ENCODE results near the gene NLK. TPM values are rescaled to one million over a fixed set of nuclear protein-coding genes. Genes with fewer than 3 reads are reported as not detected.
"Not testable (repeated sequence)": the region's sequence is repeated elsewhere in the genome, so short reads cannot be mapped to it uniquely, and the experiment has no call there.

NLK gene
- total and polyA plus RNA-seq, 10 of the 15 experiments (the other 5 are each of a cell fraction or from before 2014, with no cell fraction given): 5.0 to 22.9 (median 15.0) TPM

DNA sequence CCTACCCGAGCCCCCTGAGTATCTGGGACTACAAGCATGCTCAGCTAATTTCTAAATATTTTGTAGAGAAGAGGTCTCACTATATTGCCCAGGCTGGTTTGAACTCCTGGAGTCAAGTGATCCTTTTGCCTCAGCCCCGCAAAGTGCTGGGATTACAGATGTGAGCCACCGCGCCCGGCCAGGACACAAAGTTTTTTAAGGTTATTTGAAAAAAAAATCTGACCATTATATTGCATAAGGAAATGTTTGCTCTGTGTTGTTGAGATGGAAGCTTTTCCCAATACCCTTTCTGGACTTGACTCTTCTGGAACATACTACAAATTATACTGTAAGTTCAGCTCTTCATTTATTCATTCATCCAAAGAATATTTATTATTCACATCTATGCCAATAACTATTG, 143.2 kb downstream of the NLK start (continued):
- TF ChIP-seq, protein P1, sequence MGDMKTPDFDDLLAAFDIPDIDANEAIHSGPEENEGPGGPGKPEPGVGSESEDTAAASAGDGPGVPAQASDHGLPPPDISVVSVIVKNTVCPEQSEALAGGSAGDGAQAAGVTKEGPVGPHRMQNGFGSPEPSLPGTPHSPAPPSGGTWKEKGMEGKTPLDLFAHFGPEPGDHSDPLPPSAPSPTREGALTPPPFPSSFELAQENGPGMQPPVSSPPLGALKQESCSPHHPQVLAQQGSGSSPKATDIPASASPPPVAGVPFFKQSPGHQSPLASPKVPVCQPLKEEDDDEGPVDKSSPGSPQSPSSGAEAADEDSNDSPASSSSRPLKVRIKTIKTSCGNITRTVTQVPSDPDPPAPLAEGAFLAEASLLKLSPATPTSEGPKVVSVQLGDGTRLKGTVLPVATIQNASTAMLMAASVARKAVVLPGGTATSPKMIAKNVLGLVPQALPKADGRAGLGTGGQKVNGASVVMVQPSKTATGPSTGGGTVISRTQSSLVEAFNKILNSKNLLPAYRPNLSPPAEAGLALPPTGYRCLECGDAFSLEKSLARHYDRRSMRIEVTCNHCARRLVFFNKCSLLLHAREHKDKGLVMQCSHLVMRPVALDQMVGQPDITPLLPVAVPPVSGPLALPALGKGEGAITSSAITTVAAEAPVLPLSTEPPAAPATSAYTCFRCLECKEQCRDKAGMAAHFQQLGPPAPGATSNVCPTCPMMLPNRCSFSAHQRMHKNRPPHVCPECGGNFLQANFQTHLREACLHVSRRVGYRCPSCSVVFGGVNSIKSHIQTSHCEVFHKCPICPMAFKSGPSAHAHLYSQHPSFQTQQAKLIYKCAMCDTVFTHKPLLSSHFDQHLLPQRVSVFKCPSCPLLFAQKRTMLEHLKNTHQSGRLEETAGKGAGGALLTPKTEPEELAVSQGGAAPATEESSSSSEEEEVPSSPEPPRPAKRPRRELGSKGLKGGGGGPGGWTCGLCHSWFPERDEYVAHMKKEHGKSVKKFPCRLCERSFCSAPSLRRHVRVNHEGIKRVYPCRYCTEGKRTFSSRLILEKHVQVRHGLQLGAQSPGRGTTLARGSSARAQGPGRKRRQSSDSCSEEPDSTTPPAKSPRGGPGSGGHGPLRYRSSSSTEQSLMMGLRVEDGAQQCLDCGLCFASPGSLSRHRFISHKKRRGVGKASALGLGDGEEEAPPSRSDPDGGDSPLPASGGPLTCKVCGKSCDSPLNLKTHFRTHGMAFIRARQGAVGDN (IDR thresholded peaks at IDR 0.05): no peak
- TF ChIP-seq NR2C1 (IDR thresholded peaks at IDR 0.05) (no peak), FOS (IDR thresholded peaks at IDR 0.05; ENCODE audit: borderline replicate concordance, extremely low read depth, insufficient read length) (no peak)

DNA sequence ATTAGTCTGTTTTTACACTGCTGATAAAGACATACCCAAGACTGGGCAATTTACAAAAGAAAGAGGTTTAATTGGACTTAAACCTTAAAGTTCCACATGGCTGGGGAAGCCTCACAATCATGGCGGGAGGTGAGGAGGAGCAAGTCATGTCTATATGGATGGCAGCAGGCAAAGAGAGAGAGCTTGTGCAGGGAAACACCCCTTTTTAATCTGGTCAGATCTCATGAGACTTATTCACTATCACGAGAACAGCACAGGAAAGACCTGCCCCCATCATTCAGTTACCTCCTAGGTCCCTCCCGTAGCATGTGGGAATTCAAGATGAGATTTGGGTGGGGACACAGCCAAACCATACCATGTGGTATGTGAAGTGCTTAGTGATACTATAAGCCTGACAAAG, 144.0 kb downstream of the NLK start:
- H3K9me3 ChIP-seq (replicated peaks; ENCODE audit: control insufficient read depth, insufficient read depth, low read length); H3K36me3 ChIP-seq (ENCODE audit: control insufficient read depth in 2 of 2, insufficient read depth in 2 of 2, low read length in 1 of 2); H3K4me1 ChIP-seq (ENCODE audit: control insufficient read depth, insufficient read depth, low read length); DNase-seq (ENCODE audit: low read depth, low spot score); RAD21 ChIA-PET (ENCODE audit: unreplicated experiment); H3K9ac ChIP-seq (ENCODE audit: control insufficient read depth, insufficient read depth, low read length); H3K79me2 ChIP-seq (ENCODE audit: control insufficient read depth, insufficient read depth, low read length); BruUV-seq (replicated peaks); in situ Hi-C loops (cut with MboI); CTCF ChIA-PET; POLR2A ChIA-PET; H4K20me1 ChIP-seq (ENCODE audit: control insufficient read depth, insufficient read depth); H3K4me3 ChIP-seq; H3K27ac ChIP-seq (ENCODE audit: control insufficient read depth, insufficient read depth); H2AFZ ChIP-seq (ENCODE audit: control insufficient read depth, low read depth, low read length); intact Hi-C loops (cut with micrococcal nuclease; ENCODE audit: unreplicated experiment); FAIRE-seq; H3K27me3 ChIP-seq (replicated peaks in 1 of 2; ENCODE audit: control insufficient read depth in 2 of 2, insufficient read depth in 2 of 2, low read length in 1 of 2); ATAC-seq; H3K4me2 ChIP-seq (ENCODE audit: control insufficient read depth, insufficient read depth): not testable (repeated sequence)
- SMC1A ChIA-PET (ENCODE audit: uncharacterized antibody, unreplicated experiment): interaction anchor here (2.8 kb wide), 1 partner anchor 9 kb away, joined by 15 read pairs; no protein-coding TSS in a partner anchor
- WGBS (ENCODE audit: insufficient coverage, insufficient replicate concordance, low lambda C conversion rate, missing lambda C conversion rate): 81% methylated on average over 3 of the region's 3 CpGs

Data from GM12878 (cell line).